SHP77 (cell line): ENCODE measurements around the gene C1orf87.

ENCODE experiments used
- DNase-seq, 2 experiments: peaks; one replicate each; lab custom pipeline; 2025; lab: John Stamatoyannopoulos, UW

The C1orf87 gene

DNA sequence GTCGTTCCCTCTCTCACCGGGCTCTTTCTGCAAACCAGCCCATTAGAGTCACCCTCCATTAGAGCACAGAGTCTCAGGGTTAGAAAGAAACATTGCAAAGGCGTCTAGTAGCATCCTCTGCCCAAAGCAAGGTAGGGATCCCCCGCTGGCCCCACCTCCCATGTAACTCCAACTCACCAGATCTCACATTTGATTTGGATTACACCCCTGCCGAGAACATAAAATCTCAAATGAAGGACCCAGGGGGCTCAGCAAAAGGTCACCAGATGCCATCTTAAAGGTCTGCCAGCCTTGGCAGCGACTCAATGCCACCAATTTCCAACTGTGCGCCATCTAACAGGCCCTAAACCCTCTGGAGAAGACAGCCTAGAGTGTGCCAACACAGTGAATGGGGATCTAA lies 14.1 kb downstream of the C1orf87 start:
- DNase-seq = no peak

DNA sequence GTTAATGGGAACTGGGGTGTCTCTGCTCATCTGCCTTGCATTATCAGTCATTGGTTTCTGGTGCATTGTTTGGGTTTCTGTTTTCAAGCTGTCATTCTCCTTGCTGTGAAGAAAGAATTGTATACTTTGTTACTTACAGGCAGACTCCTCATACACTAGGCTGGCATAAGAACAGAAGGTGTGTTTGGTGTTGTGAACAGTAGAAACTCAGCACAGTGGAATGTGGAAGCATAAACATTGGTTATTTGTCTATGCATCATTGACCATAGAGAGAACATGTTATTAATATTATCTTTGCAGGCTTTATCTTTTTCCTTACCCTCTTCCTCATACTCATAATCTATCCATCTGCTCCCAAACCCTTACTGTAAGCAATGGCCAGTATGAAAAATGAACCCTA lies 18.2 kb downstream of the C1orf87 start:
- DNase-seq = no peak

DNA sequence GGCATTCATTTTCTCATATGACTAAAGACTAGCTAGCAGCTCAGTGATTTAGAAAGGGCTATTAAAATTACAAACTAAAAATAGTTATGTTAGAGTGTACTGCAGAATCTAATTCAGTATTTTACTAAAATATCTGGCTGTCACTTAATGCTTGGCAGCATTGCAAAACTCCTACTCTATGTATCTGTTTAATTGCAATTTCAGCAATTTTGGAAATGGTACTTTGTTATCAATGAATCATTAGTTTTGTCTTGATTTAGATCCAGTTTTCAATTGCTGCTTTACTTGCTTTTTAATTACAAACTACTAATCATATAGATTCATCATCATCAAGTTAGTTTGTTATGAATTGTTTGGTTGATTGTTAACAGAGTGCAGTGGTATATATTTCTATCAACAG lies 19.2 kb downstream of the C1orf87 start:
- no peak for DNase-seq

DNA sequence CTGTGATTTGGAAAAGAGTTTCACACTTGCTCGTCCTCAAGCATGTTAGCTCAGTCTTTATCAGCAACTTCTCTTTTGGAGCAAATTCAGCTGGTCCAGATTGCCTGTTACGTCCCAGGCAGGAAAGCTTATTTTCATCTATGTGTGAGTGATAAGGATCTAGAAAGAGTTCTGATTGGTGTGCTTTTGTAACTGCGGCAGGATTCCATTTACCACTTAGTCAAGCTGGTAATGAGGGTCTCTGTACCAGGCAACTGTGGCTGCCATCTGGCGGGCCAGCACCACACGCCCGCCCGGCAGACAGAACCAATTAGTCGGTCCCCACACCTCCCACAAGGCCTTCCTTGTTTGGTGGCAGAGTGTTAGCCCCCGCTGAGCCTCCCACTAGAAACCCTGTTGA lies 21.0 kb downstream of the C1orf87 start:
- DNase-seq = no peak

DNA sequence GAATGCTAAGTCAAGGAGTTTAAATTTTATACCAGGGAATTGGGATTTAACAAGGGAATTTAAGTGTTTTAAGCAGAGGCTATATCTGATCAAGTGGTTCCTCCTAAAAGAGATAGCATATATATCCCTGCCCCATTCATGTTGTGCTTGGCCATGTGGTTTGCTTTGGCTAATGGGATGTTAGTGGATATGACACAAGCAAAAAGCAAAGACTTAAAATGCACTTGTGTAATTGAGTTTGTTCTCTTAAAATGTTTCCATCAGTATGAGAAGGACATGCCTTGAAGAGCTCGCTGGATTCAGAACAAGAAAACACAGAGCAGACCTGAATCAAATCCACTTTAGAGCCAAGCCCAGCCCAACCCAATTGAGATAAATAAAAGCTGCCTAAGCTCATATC lies 22.4 kb downstream of the C1orf87 start:
- no peak for DNase-seq

DNA sequence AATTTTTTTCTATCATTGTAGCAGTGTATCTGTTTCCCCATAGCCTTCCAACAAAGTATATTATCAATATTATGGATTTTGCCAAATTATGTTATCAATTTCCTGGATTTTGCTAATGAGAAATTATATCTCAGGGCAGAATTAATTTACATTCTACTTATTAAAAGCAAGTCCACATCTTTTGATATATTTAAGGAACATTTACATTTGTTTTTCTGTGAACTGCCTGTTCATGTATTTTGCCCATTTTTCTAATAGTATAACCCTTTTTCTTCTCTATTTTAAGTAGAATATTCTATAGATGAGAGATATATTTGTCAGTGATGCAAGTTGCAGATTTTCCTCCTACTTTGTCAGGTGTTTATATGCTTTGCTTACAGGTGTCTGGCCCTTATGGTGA lies 24.4 kb downstream of the C1orf87 start:
- no peak for DNase-seq

DNA sequence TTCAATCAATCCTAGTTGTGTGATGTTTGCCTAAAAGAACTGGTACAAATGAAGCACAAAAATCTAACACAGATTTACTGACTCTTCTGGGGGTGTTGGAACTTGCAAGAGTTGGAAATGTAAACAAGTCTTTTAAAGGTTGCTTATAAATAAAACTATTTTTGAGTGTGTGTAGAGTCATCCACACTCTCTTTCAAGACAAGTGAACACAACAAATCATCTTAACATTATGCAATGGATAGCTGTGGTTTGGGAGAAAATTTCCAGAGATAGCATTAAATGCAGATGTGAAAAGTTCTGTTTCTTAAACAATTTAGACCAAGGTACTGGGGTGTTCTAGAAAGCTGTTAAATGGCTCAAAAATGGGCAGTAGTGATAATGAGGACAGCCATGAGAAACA lies 28.7 kb downstream of the C1orf87 start:
- no peak for DNase-seq

DNA sequence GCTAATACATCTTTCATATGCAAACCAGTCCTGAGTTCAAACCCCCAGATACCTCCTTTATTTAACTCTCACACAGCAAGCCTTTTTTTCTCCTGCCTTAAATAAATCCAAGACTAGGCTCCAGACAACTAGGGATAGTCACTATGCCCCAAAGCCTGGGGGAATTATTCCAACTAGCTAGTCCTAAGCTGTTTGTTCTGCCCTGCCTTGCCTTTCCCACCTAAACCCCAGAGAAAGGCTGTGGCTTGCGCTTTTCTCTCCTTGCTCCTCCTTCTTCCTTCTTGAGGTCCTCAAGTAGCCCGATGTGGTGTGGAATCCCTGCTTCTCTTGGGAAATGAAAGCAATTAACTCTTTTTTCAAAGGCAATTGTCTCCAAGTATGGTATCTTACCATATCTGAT lies 31.8 kb downstream of the C1orf87 start:
- DNase-seq = no peak

DNA sequence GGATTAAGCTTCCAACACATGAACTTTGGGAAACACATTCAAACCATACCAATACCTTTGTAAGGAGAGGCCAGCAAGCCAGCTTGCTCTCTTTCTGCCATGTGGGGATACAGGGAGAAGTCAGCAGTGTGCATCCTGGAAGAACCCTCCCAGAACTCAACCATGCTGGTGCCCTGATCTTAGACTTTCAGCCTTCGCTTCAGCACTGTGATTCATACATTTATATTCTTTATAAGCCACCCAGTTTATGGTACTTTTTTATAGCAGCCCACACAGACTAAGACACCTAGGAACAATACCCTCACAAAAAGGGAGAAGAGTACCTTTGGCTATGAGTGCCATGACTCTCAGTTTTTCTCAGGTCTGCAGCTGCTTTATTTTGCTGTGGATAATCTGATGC lies 35.9 kb downstream of the C1orf87 start:
- DNase-seq = no peak

DNA sequence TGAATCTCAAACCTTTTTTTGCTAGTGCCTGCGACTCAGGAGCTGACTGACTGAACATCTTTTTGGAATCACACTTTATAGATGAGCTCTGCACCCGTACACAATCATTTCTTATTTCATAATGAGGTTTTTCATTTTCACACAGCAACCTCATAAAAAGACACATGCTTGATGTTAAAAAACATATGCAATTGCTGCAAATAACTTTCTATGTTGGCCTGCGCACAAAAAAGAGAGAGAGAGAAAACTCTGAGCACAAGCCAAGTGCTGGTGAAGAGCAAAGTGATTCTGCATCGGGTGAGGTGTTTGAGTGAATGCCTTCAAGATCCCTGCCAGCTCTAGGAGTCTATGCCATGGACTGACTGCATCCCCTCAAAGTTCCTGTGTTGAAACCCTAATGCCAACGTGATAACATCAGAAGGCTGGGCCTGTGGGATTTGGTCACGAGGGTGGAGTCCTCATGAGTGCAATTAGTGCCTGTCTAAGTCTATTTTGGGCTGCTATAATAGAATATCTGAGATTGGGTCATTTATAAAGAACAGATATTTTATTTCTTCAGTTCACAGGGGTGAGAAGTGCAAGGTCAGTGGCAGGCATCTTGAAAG lies 36.6 kb downstream of the C1orf87 start:
- no peak for DNase-seq

DNA sequence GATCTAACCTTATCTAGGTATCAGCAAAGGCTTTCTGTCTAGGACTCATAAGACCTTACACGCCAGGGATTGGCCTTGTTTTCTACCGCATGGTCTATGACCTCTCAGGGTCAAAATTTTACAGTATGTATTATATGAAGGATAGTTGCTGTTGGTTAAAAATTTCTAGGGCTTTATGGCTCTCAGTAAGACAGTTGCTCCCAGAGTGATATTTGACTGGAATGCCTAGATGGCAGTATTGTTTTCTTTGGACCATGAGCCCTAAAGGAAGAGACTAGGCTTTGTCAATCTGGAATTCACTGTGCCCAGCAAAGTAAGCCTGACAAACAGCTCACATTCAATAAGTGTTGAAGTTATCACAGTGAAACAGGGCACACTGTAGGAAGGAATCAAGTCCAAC lies 37.6 kb downstream of the C1orf87 start:
- DNase-seq = no peak

DNA sequence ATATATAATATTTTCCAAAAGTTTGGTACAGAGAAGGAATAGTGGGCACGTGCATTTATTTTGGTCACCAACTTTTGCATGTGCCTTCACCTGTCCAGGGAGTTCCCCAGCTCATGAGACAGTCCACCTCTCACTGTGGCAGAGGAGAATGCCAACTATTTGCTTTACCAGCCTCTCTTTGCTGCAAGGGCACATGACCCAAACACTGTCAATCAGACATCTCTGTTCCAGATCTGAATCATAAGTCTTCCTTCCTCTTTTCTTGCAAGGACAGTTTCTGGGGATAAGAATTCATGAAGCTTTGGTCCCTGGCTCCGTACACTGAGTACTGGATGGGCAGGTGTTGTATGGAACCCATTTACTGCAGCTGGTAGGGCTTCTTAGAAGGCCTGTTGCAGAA lies 38.6 kb downstream of the C1orf87 start:
- no peak for DNase-seq

DNA sequence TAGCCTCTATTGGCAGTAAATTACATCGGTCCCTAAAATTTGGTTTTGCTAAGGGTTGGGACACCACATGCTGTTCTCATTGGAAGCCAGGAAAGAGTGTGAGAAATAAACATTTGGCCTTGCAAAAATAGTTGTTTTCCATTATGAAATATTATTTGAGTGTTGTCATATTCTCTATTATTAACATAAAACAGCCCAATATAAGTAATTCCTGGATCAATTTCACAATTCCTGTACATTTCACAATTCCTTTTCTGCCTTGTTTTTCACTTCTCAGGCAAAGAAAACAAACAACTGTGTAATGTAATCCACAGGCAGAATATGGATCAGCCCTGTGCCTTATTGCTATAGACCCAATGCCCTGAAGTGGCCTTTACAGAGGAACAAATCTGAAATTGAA lies 40.5 kb downstream of the C1orf87 start:
- no peak for DNase-seq

DNA sequence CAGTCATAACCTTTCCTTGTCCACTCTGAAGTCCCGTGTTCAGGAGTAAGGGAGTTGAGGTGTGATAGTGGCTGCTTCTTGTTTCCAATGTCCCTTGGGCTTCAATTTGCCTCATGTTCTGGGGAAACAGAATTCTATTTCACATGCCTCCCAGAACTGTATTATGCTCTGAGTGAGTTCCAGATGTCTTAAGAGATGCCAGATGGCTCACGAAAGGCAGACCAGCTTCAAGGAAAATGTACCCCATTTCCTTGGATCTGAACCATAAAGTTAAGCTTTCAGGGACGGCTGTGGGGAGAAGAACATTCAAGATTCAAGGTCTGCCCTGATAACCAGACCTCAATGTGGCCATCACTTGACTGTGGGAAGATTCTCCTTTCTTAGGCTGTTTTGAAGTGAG lies 42.4 kb downstream of the C1orf87 start:
- no peak for DNase-seq

DNA sequence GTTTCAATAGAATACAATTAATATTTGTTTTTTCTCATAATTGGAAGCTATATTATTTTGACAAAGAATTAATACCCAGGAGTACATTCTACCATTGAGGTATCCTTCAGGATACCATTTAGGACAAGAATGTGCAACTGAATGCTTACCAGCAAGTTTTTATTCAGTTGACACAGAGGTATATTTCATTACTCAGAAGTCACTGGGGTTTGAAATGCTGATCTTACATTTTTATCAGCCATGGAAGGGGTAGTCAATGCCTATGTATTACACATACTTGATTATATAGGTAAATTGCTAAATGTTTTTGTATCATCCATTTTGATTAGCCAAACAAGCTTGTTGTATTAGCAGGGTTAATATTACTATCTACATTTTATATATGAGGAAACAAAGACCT lies 48.0 kb downstream of the C1orf87 start:
- DNase-seq = no peak

DNA sequence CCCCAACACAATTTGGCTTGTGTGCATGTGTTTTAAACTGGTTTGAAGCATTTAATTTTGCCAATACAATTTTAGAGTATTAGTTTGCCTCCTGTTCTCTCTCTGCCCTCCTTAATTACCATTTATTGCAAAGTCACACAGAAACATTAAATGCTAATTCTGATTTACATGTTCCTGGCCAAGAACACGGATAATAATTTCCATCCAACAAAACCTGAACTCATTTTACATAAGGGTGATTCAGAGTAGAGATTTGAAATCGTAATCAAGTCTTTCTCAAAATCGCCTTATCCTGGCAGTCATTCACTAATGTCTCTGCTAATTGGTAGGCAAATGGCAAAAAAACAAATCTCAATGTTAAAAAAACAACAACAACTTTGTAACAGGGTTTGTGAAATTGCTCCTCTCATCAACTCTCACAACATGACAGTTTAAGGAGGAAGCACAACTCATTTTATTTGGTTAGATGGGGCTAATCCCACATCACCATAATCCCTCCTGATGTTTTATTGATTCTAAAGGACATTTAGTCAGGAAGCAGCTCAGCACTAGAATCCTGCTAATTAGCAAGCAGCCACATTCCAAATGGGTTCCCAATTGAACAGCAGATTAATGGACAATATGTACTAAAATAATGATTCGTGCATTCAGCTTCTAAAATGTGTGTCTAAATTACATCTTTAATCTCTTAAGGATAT lies 55.9 kb downstream of the C1orf87 start:
- no peak for DNase-seq

DNA sequence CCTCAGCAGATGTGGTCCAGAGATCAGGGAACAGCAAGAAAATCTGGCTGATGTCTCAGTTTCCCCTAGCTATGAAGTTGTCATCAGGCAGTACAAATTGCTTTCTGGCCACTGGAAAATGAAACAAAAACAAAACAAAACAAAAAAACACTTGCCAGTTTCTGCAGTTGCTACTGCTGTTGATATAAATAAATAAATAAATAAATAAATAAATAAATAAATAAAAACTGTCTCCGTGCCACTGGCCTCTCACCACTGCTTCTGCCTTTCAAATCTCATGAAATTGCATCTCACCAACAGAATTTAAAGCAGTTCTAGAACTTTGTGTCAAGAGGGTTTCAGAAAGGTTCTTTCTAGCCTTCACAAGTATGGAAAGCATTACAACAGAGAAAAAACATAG lies 62.9 kb downstream of the C1orf87 start:
- no peak for DNase-seq

DNA sequence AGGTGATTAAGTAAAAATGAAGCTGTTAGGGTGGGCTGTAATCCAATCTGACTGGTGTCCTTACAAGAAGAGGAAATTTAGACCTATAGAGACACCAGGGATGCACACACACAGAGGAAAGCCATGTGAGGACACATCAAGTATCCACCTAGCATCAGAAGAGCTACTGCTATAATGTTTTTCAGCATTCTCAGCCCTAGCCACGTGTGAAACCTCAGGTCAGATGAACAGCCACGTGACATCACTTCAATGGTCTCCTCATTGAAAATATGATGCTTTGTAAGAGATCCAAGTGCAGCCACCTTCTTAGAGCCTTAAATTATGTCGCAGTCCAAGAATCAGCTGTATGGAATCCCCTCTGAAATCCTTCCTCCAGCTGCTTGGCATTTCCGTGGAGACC lies 65.1 kb downstream of the C1orf87 start:
- DNase-seq = no peak

DNA sequence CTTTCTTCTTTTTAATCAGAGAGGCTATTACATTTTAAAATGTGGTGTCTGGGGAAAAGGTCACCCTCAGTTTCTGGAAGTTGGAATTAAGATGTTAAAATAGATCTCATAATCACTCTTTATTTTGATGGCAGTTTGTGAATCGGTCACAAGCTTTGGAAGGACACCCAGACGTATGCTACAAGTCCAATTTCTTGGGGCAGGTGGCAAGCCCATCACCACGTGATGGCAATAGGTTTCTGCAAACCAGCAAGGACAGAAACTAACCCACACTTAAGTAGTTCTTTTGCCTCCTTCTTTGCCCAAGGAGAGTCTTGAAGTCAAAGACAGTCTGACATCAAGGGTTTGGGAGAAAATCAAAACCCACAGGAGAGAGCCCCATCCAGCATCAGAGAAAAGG lies 72.9 kb downstream of the C1orf87 start:
- no peak for DNase-seq

DNA sequence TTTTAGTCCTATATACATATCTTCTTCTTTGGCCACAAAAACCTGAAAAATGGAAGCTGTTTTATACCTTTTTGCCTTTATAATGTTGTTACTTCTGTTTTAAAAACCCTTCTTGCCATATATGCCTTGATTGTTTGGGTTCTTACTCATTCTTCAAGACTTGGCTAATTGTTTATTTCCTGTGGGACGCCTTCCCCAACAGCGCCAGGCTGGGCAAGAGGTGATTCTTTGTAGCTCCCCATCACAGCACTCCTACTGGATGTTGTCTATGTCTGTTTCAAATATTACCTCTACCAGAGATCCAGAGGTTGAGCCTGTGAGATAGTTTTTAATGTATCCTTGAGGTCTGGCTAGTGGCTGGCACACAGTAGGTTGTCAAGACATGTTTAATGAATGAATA lies 73.8 kb downstream of the C1orf87 start:
- DNase-seq = no peak

DNA sequence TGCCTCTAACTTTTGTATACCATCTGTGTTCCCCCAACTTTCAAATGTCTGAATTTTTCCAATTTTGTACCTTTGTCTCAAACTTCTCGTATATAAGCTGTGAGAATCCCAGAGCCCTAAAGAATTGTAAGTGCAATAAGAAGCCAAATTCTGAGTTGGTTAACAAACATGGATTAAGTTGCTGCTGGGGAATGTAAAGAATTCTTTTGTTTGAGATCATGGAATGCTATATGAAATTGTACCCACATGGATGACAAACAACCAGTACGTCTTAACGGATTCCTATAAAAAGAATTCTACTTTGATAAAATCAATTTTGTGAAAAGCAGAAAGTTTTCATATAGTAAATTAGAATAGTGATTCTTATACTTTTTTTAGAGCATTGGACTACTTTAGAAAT lies 74.6 kb downstream of the C1orf87 start:
- DNase-seq = no peak

DNA sequence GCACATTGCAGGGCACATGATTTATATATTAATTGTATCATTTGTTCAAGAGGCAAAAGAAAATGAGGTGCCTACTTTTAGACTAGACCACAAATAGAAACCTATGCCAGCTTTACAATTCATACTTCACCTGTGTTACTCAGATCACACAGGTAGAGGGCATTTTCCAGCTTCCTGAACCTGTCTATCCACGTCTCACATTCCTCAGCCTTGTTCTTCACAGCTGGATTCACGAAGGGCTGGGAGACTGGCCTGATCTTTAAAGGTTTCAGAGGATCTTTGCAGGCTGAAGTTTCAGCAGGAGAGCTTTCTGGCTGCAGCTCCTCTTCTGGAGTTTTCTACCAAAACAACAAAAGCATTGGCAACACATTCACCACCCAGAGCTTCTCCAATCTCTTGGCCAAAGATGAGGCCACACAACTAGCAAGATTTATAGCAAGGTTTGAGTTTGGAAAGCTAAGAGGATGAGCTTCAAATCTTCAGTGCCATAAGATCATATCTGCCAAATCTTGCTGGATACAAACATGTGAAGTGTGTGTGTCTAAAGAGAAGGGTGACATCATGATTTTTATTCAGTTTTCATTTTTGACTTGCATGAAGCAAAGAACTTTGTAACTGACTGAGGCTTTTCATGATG lies 76.0 kb downstream of the C1orf87 start:
- DNase-seq = no peak

DNA sequence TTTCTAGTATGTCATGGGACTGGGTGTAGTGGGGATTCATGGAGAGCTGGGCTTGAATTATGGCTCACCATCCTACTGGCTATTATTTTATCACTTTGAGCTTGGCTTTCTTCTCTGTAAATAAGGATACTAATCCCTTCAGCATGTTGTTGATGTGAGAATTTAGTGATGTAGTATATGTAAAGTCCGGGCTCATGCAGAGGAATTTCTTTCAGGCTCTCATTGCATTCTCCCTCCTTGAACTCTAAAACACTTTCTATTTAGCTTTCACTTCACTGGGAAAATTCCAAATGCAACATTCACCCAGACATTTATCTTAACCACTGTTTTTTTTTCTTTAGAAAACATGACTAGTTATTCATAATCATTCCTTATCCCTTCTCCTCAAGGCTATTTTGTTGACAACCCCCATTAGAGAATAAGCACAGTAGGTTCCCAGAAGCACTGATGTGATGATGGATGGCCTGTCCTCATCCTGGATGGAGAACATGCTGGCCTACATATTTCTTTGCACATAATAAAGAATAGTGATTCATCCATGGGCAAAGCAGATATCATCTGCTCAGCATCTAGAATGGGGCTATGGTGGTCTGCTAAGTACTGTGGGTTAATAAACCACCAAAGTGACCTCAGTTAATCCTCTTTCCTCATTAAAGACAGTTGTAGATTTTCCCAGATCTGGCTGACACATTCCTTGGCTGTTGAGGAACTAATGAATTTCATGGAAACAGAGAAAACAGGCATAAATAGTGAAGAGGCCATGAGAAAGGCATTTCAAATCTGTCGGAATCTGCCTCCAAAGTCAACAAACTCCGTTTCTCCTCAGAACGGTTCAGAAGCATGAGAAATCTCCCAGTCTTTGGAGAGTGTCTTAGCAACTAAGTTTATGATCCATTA lies 79.0 kb downstream of the C1orf87 start:
- DNase-seq = no peak
